WTC11 (cell line): ENCODE measurements around the gene BDP1. TPM values are rescaled to one million over a fixed set of nuclear protein-coding genes. Genes with fewer than 3 reads are reported as not detected.

Source experiments
- ATAC-seq: fragments of 200-7000 bp; cut with Tn5 transposase; 2 replicates; pipeline ENCODE4 v1.10.0; 2021; ENCODE audit warnings: mild to moderate bottlenecking, moderate library complexity
- CTCF ChIA-PET: fragments of 300-600 bp; sonication (Branson Sonifier 250); formaldehyde crosslinking; loops from one replicate; lab custom pipeline; 2021; ENCODE audit warnings: antibody characterized with exemption; lab: Charles Lee
- POLR2A ChIA-PET: fragments of 350-600 bp; sonication (Branson Sonifier 250); formaldehyde crosslinking; loops from one replicate; lab custom pipeline; 2021; ENCODE audit warnings: antibody characterized with exemption; lab: Charles Lee
- DNase-seq: peaks from one replicate; pipeline ENCODE4 v3.0.0; 2021; ENCODE audit warnings: low spot score
- H3K27ac Mint-ChIP-seq: 2 replicates; pipeline ENCODE4 v1.8.0; 2021; ENCODE audit warnings: mixed read lengths
- H3K27me3 Mint-ChIP-seq: 2 replicates; pipeline ENCODE4 v1.8.0; 2021; ENCODE audit warnings: low read depth, mild to moderate bottlenecking, moderate library complexity, mixed read lengths
- H3K36me3 Mint-ChIP-seq: 2 replicates; pipeline ENCODE4 v1.8.0; 2021; ENCODE audit warnings: mixed read lengths
- H3K4me1 Mint-ChIP-seq: 2 replicates; pipeline ENCODE4 v1.8.0; 2022; ENCODE audit warnings: mixed read lengths
- H3K4me3 Mint-ChIP-seq: 2 replicates; pipeline ENCODE4 v1.8.0; 2021; ENCODE audit warnings: mild to moderate bottlenecking, moderate library complexity, mixed read lengths
- H3K9me3 Mint-ChIP-seq: 2 replicates; pipeline ENCODE4 v1.8.0; 2021; ENCODE audit warnings: mixed read lengths
- ATF1 ChIP-seq: sonication (generic); formaldehyde crosslinking; IDR thresholded peaks from 2 replicates; pipeline ENCODE4 v1.8.1; 2023; ENCODE audit warnings: mild to moderate bottlenecking, moderate library complexity, missing genetic modification reagents
- CREB1 ChIP-seq: sonication (generic); formaldehyde crosslinking; IDR thresholded peaks from 2 replicates; pipeline ENCODE4 v1.8.0; 2023; ENCODE audit warnings: mild to moderate bottlenecking, missing genetic modification reagents
- CTCF ChIP-seq: fragments of 200-600 bp; IDR thresholded peaks from 2 replicates; pipeline ENCODE4 v1.8.0; 2022; ENCODE audit warnings: antibody characterized with exemption
- E2F4 ChIP-seq: sonication (generic); formaldehyde crosslinking; IDR thresholded peaks from 2 replicates; pipeline ENCODE4 v1.8.1; 2022; ENCODE audit warnings: low read depth, mild to moderate bottlenecking, moderate library complexity, missing genetic modification reagents, borderline replicate concordance
- FOXJ3 ChIP-seq: sonication (generic); formaldehyde crosslinking; IDR thresholded peaks from 2 replicates; pipeline ENCODE4 v1.9.0; 2021; ENCODE audit warnings: missing genetic modification reagents, mild to moderate bottlenecking, borderline replicate concordance
- FOXK1 ChIP-seq: sonication (generic); formaldehyde crosslinking; IDR thresholded peaks from 2 replicates; pipeline ENCODE4 v1.8.0; 2022; ENCODE audit warnings: mild to moderate bottlenecking, moderate library complexity, missing genetic modification reagents
- GTF2I ChIP-seq: fragments of 250-450 bp; sonication (Bioruptor Pico); conservative IDR thresholded peaks from 2 replicates; pipeline ENCODE4 v1.4.0; 2021; ENCODE audit warnings: mild to moderate bottlenecking
- HMGXB4 ChIP-seq: sonication (generic); formaldehyde crosslinking; IDR thresholded peaks from 2 replicates; pipeline ENCODE4 v1.8.1; 2023; ENCODE audit warnings: mild to moderate bottlenecking, moderate library complexity, missing genetic modification reagents
- IRF1 ChIP-seq: sonication (generic); formaldehyde crosslinking; IDR thresholded peaks from 2 replicates; pipeline ENCODE4 v1.8.0; 2023; ENCODE audit warnings: missing genetic modification reagents
- JUN ChIP-seq: sonication (generic); formaldehyde crosslinking; IDR thresholded peaks from 2 replicates; pipeline ENCODE4 v1.8.0; 2023; ENCODE audit warnings: mild to moderate bottlenecking, missing genetic modification reagents
- MXD4 ChIP-seq: fragments of 250-450 bp; sonication (Bioruptor Pico); IDR thresholded peaks from 2 replicates; pipeline ENCODE4 v1.8.0; 2021; ENCODE audit warnings: mild to moderate bottlenecking, moderate library complexity, borderline replicate concordance
- MYBL2 ChIP-seq: sonication (generic); formaldehyde crosslinking; IDR thresholded peaks from 2 replicates; pipeline ENCODE4 v1.8.1; 2023; ENCODE audit warnings: mild to moderate bottlenecking, moderate library complexity, missing genetic modification reagents
- NFYB ChIP-seq: sonication (generic); formaldehyde crosslinking; conservative IDR thresholded peaks from 2 replicates; pipeline ENCODE4 v1.8.0; 2022; ENCODE audit warnings: low read depth, missing genetic modification reagents
- PRDM15 ChIP-seq: sonication (generic); formaldehyde crosslinking; IDR thresholded peaks from 2 replicates; pipeline ENCODE4 v1.8.0; 2022; ENCODE audit warnings: missing genetic modification reagents
- PREB ChIP-seq: sonication (generic); formaldehyde crosslinking; IDR thresholded peaks from 2 replicates; pipeline ENCODE4 v1.8.1; 2022; ENCODE audit warnings: mild to moderate bottlenecking, missing genetic modification reagents, moderate library complexity, borderline replicate concordance
- RORB ChIP-seq: fragments of 250-450 bp; sonication (Bioruptor Pico); IDR thresholded peaks from 2 replicates; pipeline ENCODE4 v1.9.0; 2021; ENCODE audit warnings: mild to moderate bottlenecking
- SMAD3 ChIP-seq: sonication (generic); formaldehyde crosslinking; IDR thresholded peaks from 2 replicates; pipeline ENCODE4 v1.8.0; 2022; ENCODE audit warnings: missing genetic modification reagents, mild to moderate bottlenecking, borderline replicate concordance
- TEAD4 ChIP-seq: sonication (generic); formaldehyde crosslinking; IDR thresholded peaks from 2 replicates; pipeline ENCODE4 v1.8.0; 2022; ENCODE audit warnings: mild to moderate bottlenecking, missing genetic modification reagents
- USF2 ChIP-seq: sonication (generic); formaldehyde crosslinking; IDR thresholded peaks from 2 replicates; pipeline ENCODE4 v1.8.1; 2023; ENCODE audit warnings: mild to moderate bottlenecking, missing genetic modification reagents, moderate library complexity
- ZBTB43 ChIP-seq: sonication (generic); formaldehyde crosslinking; IDR thresholded peaks from 2 replicates; pipeline ENCODE4 v1.8.1; 2023; ENCODE audit warnings: mild to moderate bottlenecking, missing genetic modification reagents
- total RNA-seq: library from RNA; stranded (reverse); gene quantifications from 3 replicates; pipeline ENCODE4 v1.2.3, GENCODE V29; 2021

Gene BDP1
- total RNA-seq, 1 experiment from 2014 or later, result 34.7 TPM

- no peaks in the 10 kb centered on the region for H3K9me3 Mint-ChIP-seq
- H3K27ac Mint-ChIP-seq, result peak overlapping the region; percentile 96
- TF ChIP-seq GTF2I, result no peak
- ATAC-seq, result no peak
- peaks cover 21% of the 10 kb centered on the region for H3K36me3 Mint-ChIP-seq
- CTCF ChIA-PET, result interaction anchor here (0.6 kb wide), 1 partner anchor 116 kb away, joined by 4 read pairs; no protein-coding TSS in a partner anchor
- no peak for DNase-seq
- POLR2A ChIA-PET, result no interaction called here
- H3K4me3 Mint-ChIP-seq, result peak overlapping the region; percentile 98
- peaks cover 13% of the 10 kb centered on the region for H3K4me1 Mint-ChIP-seq
- 0 out of 2 replicates have a peak, but pooled peaks cover 4% of the 10 kb centered on the region for H3K27me3 Mint-ChIP-seq
Observed at GRCh38 chr5:71456362-71456743, 902 bp downstream of the BDP1 start.

GRCh38 chr5:71457106-71457505, 1.7 kb downstream of the BDP1 start:
- no peak for DNase-seq
- no peak for TF ChIP-seq CTCF
- TF ChIP-seq TEAD4 (CRISPR knock-in tag), result no peak
- TF ChIP-seq FOXJ3 (CRISPR knock-in tag), result no peak
- TF ChIP-seq JUN (CRISPR knock-in tag), result no peak
- no peak for TF ChIP-seq MXD4
- TF ChIP-seq FOXK1 (CRISPR knock-in tag), result no peak
- no peak for TF ChIP-seq PREB (CRISPR knock-in tag)
- no peak for TF ChIP-seq ATF1
- no peak for TF ChIP-seq IRF1 (CRISPR knock-in tag)
- TF ChIP-seq HMGXB4 (CRISPR knock-in tag), result no peak
- no peak for TF ChIP-seq PRDM15 (CRISPR knock-in tag)
- TF ChIP-seq SMAD3 (CRISPR knock-in tag), result no peak
- no peak for TF ChIP-seq ZBTB43 (CRISPR knock-in tag)
- TF ChIP-seq USF2 (CRISPR knock-in tag), result no peak
- no peak for TF ChIP-seq NFYB (CRISPR knock-in tag)
- TF ChIP-seq CREB1 (CRISPR knock-in tag), result no peak
- TF ChIP-seq MYBL2 (CRISPR knock-in tag), result no peak
- TF ChIP-seq RORB (CRISPR knock-in tag), result no peak
- no peak for TF ChIP-seq E2F4
- ATAC-seq, result no peak
- H3K9me3 Mint-ChIP-seq, result no peaks in the 10 kb centered on the region
- H3K4me1 Mint-ChIP-seq, result peaks cover 13% of the 10 kb centered on the region
- POLR2A ChIA-PET, result no interaction called here
- no peak overlapping the region; the same call in 1 of the 2 replicates for H3K27ac Mint-ChIP-seq
- H3K4me3 Mint-ChIP-seq, result peak overlapping the region; percentile 98
- CTCF ChIA-PET, result no interaction called here
- H3K27me3 Mint-ChIP-seq, result 0 out of 2 replicates have a peak, but pooled peaks cover 2% of the 10 kb centered on the region
- peaks cover 25% of the 10 kb centered on the region for H3K36me3 Mint-ChIP-seq
